HFFc6 (cell line): ENCODE results near the gene RSAD2. TPM values are rescaled to one million over a fixed set of nuclear protein-coding genes. Genes with fewer than 3 reads are reported as not detected.

Source experiments
- DNase-seq: peaks from one replicate; pipeline ENCODE4 v3.0.0-alpha.2; 2018
- H3K27ac Mint-ChIP-seq: 2 replicates; pipeline ENCODE4 v1.8.0; 2020; ENCODE audit warnings: mild to moderate bottlenecking, mixed read lengths
- H3K27me3 Mint-ChIP-seq: 2 replicates; pipeline ENCODE4 v1.8.0; 2021; ENCODE audit warnings: mild to moderate bottlenecking, moderate library complexity, mixed read lengths; ENCODE audit not compliant: insufficient read depth
- H3K36me3 Mint-ChIP-seq: 2 replicates; pipeline ENCODE4 v1.8.0; 2021; ENCODE audit warnings: low read depth, mixed read lengths
- H3K4me1 Mint-ChIP-seq: 2 replicates; pipeline ENCODE4 v1.8.0; 2020; ENCODE audit warnings: low read depth, mixed read lengths
- H3K4me3 Mint-ChIP-seq: 2 replicates; pipeline ENCODE4 v1.8.0; 2020; ENCODE audit warnings: mild to moderate bottlenecking, moderate library complexity, mixed read lengths
- H3K9me3 Mint-ChIP-seq: 2 replicates; pipeline ENCODE4 v1.8.0; 2020; ENCODE audit warnings: mild to moderate bottlenecking, mixed read lengths
- CTCF ChIP-seq: fragments of 200-600 bp; sonication (generic); IDR thresholded peaks from 2 replicates; pipeline ENCODE4 v1.5.0; 2021; ENCODE audit warnings: antibody characterized with exemption, mild to moderate bottlenecking
- total RNA-seq, 6 experiments: library from RNA; stranded (reverse); fragmentation: NEBNext Ultra II Directional; extraction: Animal tissue kit (Norgen Biotek cat#: 25700); gene quantifications; 2 replicates in 1 of 6; 3 replicates in 5 of 6; pipeline ENCODE4 v1.2.3, GENCODE V29; 2021

The RSAD2 gene
- total RNA-seq, 6 experiments from 2014 or later = not detected

- Mint-ChIP-seq H3K27me3 (no peaks in the 10 kb centered on the region; the same call in 1 of the 2 replicates), H3K4me1 (no peaks in the 10 kb centered on the region), H3K36me3 (peaks cover 6% of the 10 kb centered on the region; the same call in 1 of the 2 replicates), H3K27ac (no peak overlapping the region), H3K4me3 (no peak overlapping the region), H3K9me3 (peaks cover 38% of the 10 kb centered on the region)
- no peak for TF ChIP-seq CTCF
- DNase-seq = no peak
Measured at GRCh38 chr2:6834163-6834562, 43.4 kb upstream of the RSAD2 start.

- no peak for TF ChIP-seq CTCF
- DNase-seq = no peak
- Mint-ChIP-seq H3K36me3 (peaks cover 5% of the 10 kb centered on the region; the same call in 1 of the 2 replicates), H3K4me1 (no peaks in the 10 kb centered on the region), H3K9me3 (peaks cover 41% of the 10 kb centered on the region), H3K27ac (no peak overlapping the region), H3K4me3 (no peak overlapping the region), H3K27me3 (no peaks in the 10 kb centered on the region; the same call in 1 of the 2 replicates)
Measured at GRCh38 chr2:6835467-6835866, 42.1 kb upstream of the RSAD2 start.

DNA sequence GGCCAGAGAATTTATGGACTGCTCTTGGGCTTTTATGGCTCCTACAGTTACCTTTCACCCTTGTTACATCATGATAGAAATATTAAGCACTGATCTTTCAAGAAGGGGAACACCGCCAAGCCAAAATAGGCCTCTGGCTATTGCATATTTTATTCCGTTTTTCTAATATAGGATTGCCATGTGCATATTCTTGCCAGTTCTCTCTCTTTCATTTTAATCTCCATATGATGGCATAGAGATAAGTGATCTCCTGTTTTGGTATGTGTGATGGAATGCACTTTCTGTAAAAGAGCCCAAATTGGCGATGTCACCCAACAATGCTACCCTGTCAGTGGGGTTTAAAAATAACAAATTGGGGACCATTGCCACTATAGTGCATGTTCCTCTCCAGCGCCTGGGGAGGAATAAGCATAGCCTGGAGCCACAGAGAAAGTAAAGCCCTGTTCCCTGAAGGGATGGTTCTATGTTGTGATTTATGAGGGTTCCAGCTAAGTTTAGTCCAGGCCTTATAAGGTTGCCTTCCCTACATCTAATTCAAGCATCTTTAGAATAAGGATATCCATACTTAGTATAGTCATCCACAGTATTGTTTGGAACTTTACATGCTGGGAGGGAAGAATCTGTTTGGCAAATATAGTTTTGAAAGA lies 38.8 kb upstream of the RSAD2 start:
- TF ChIP-seq CTCF = no peak
- H3K4me3 Mint-ChIP-seq = no peak overlapping the region
- H3K36me3 Mint-ChIP-seq = no peaks in the 10 kb centered on the region; the same call in 1 of the 2 replicates
- no peaks in the 10 kb centered on the region for H3K27me3 Mint-ChIP-seq
- peaks cover 45% of the 10 kb centered on the region for H3K9me3 Mint-ChIP-seq
- H3K4me1 Mint-ChIP-seq = no peaks in the 10 kb centered on the region
- DNase-seq = no peak
- no peak overlapping the region for H3K27ac Mint-ChIP-seq

DNA sequence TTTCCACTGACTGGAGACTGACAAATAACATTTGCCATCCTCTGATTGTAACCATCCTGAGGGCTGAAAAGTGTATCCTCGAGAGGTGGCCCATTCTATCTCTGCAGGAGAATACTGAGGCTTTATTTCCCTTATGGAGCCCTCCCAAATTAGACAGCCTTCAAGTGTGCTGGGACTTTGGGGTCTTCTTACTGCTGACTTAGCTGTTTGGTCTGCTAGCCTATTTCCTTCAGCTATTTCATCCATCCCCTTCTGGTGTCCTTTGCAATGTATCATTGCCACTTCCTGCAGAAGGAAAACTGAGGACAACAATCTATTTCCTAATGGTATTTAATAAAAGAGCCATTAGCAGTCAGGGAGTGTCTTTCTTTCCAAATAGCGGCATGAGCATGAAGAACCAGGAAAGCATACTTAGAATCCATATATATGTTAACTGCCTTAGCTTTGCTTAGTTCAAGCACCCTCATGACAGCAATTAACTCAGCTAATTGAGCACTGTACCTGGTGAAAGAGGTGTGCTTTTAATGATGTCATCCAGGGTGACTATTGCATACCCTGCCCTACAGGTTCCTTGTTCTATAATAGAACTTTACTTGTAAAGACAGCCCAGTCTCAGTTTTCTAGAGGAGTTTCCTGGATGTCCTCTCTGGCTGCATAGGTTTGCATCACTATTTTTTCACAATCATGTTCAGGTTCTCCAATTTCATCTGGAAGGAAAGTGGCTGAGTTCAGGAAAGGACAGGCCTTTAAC lies 35.9 kb upstream of the RSAD2 start:
- Mint-ChIP-seq H3K27ac (no peak overlapping the region), H3K4me1 (no peaks in the 10 kb centered on the region), H3K36me3 (peaks cover 4% of the 10 kb centered on the region; the same call in 1 of the 2 replicates), H3K27me3 (no peaks in the 10 kb centered on the region), H3K4me3 (no peak overlapping the region), H3K9me3 (peaks cover 64% of the 10 kb centered on the region)
- no peak for TF ChIP-seq CTCF
- DNase-seq = no peak

DNA sequence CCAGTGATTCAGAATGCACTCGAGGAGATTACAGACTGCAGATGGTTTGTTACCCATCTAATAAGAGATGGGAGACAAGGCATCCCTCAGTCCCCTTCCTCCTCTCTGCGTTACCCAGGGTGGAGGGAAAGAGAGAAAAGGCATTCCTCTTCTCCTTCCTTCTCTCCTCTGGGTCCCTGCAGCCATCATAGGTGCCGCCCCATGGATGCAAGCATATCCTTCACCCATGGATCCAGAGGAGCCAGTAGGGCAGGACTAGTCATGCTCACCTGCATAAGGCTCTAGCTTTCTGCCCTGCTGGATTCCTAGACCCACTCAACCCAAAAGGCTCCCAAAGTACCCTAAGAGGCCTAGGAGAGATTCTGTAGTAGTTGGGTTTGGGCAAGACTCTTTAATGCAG lies 32.3 kb upstream of the RSAD2 start:
- TF ChIP-seq CTCF = no peak
- H3K36me3 Mint-ChIP-seq = 0 out of 2 replicates have a peak, but pooled peaks cover 4% of the 10 kb centered on the region
- H3K4me3 Mint-ChIP-seq = no peak overlapping the region
- H3K4me1 Mint-ChIP-seq = no peaks in the 10 kb centered on the region
- H3K27ac Mint-ChIP-seq = no peak overlapping the region
- peaks cover 66% of the 10 kb centered on the region for H3K9me3 Mint-ChIP-seq
- DNase-seq = no peak
- no peaks in the 10 kb centered on the region for H3K27me3 Mint-ChIP-seq
